ENCODE results near the gene INSM2. TPM values are rescaled to one million over a fixed set of nuclear protein-coding genes. Genes with fewer than 3 reads are reported as not detected.

Gene INSM2, protein sequence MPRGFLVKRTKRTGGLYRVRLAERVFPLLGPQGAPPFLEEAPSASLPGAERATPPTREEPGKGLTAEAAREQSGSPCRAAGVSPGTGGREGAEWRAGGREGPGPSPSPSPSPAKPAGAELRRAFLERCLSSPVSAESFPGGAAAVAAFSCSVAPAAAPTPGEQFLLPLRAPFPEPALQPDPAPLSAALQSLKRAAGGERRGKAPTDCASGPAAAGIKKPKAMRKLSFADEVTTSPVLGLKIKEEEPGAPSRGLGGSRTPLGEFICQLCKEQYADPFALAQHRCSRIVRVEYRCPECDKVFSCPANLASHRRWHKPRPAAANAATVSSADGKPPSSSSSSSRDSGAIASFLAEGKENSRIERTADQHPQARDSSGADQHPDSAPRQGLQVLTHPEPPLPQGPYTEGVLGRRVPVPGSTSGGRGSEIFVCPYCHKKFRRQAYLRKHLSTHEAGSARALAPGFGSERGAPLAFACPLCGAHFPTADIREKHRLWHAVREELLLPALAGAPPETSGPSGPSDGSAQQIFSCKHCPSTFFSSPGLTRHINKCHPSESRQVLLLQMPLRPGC
- total RNA-seq: 0.05 TPM in 1 of 2 replicates, not detected in the other

DNA sequence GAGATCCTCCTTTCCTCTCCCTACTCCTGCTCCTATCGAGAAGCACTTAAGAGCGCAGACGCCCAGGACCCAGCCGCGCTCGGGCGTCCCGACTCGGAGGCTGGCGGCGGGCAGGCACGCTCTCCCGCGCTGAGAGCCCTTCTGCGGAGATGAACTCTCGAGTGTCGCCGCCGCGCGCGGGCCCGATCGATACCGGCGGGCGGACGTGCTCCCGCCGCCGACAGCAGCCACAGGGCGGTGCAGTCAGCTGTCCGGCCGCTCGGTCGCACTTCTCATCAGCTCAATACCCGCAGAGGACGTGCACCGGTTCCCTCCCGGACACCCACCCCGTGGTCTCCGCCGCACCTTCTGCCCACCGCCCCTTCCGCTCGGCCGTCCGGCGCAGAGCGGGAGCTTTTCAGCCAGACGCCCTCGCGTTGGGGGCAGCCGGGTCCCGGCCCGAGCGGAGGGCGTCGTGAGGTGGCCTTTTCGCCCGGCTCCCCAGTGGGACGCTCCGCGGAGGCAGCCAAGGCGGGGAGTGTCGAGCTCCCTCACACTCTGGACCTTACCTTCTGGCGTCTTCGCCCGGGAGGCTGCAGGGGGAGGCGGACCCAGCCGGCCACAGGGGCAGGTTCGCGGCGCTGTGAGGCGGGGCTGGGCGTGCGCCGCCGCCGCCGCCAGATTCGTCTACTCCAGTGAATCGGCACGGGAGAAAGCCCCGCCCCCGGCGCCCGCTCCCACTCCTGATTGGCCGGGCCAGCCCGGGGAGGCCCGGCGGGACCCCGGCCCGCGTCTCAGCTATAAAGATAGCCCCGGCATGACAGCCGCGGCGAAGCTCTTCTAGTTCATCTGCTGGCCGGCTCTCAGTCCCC, at the start of gene INSM2:
INSM2 (plus strand) TSS at position 808 of the 851 bp plus-strand sequence. CDS start 89 bp downstream, outside the sequence.
- DNase-seq (ENCODE audit: low read depth): no peak

DNA sequence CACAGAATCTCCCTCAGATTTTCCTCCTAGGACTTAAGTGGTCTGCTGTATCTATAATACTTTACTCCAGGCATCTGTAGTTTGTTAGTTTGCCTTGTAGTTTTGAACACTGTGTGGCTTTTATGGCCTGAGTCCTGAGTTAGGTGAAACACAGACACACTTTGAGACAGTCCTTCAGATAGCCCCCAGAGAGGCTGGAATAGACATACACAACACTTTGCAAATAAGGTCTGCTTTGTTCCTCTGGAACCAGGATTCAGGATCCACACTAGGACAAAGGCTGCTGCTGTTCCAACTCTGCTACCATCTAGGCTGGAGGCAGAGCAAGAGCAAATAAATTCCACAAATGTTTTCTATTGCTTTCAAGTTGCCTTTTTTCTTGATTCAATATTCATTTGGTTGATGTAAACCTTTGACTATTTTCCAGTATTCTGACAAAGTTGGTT, 41.4 kb upstream of the INSM2 start:
- DNase-seq (ENCODE audit: low read depth): no peak

DNA sequence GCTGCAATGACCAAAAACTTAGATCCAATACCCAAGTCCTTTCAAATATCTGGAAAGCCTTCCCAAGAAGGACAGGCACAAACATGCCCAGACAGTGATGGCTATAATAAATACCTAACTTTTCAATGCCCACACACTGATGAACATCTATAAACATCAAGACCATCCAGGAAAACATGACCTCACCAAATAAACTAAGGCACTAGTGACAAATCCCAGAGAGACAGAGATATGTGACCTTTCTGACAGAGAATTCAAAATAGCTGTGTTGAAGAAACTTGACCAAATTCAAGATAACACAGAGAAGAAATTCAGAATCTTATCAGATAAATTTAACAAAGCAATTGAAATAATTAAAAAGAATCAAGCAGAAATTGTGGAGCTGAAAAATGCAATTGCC, 38.7 kb upstream of the INSM2 start:
- DNase-seq (ENCODE audit: low read depth): no peak

DNA sequence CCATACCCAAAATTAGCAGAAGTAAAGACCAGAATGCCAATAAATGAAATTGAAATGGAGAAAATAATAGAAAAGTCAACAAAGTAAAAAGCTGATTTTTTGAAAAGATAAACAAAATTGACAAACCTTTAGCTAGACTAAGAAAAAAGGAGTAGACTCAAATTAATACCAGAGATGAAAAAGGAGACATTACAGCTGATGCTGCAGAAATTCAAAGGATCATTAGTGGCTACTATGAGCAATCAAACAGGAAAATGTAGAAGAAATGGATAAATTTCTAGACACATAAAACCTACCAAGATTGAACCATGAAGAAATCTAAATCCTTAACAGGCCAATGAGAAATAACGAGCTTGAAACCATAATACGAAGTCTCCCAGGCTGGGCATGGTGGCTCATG, 34.8 kb upstream of the INSM2 start:
- DNase-seq (ENCODE audit: low read depth): no peak

DNA sequence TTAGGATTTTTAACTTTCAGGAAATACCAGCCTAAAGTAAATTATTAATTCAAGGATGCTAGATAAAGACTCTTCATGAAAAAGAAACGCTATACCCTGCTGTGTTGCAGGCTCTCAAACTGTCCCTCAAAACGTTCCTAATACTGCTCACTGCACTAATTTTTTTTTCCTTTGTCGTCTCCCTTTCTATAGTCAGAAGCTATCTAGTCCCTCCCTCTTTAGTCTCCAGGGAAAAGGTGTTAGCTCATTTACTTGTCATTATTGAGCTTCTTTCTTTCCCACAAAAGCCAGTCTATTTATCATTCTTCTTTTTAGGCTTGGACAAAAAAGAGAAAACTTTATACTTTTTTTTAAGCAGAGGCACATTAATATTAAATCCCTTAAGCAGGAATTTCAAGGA, 30.3 kb upstream of the INSM2 start:
- no peak for DNase-seq (ENCODE audit: low read depth)

DNA sequence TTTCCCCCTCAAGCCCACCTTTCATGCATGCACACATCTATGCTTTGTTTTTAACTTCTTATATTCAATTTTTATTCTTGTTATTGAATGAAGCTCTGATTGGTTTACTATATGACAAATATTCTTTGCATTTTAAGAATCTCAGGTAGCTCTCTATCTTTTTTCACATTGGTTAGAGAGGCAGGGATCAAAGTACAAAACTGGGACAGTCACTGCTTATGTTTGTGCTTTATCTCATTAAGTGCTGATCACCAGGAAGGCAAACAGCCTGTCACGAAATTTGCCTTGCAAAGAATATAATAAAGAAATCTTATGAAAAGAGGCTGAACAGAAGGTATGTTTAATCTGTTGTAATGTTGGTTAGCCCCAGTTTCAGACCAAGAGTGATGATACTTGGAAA, 29.7 kb upstream of the INSM2 start:
- no peak for DNase-seq (ENCODE audit: low read depth)

DNA sequence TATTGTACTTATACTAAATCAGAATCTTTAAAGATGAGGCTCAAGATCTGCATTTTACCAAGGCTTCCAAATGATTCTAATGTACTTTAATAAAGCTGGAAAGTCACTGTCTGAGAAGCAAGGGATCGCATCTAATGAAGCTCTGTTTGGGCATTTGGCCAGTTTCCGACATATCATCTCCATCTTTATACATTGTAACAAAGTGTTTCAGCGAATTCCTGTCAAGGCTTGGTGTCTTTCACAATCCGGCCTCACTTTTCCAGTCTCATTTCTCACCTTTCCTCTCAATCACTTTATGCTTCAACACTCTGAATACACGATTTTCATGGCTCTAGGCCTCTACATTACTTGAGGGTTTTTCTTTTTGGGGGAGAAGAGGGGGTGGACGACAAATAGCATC, 27.5 kb upstream of the INSM2 start:
- no peak for DNase-seq (ENCODE audit: low read depth)

DNA sequence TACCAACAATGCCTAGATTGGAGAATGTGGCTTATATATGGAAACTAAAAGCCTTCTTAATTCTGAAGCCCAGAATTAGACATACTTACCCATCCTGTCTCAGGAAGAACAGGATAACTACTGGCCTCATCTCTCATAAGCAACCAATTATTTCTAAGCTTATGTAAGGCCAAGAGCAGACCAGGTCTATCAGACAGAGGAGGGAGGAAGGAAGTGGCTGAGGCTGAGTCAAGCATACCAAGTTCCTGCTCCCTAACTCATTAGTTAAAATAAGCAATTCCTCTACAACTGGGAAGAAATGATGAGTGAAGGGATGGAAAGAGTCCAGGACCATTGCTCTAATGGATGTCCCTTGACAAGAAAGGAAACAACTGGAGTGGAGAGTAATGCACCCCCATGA, 27.0 kb upstream of the INSM2 start:
- peak; percentile 2 for DNase-seq (ENCODE audit: low read depth)

DNA sequence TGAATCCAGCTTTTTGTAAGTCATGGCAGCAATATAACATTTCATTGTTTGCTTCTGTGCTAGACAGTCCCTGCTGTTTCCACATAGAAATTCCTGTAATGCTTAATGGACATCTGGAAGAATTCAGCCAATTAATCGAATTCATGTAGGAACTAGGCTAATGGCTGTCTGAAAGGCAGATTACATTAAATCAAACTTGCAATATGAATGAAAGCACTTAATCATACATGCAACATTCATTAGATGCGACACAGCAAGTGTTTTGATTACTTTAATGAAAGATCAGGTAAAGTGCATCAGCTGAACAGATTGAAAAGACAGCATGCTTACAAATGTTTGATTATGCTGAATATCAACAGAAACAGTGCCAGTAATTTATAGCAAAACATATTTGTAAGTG, 24.1 kb upstream of the INSM2 start:
- no peak for DNase-seq (ENCODE audit: low read depth)

DNA sequence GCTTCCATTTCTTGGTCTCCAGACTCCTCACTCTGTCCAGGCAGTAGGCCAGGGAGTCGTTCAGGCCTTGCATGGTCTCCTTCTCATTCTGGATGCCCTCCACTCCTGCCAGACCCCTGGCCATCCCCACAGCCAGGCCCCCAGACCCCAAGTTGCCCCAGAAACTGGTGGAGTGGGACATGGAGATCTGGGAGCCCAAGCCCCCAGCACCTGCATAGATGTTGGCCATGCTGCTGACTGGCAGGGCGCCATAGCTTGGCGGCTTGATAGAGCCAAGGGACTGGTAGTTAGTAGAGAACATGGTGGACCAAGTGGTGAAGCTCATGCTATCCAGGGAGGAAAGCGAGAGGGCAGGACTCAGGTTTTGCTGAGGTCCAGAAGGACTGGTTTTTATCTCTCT, 21.2 kb upstream of the INSM2 start:
- DNase-seq (ENCODE audit: low read depth): no peak

DNA sequence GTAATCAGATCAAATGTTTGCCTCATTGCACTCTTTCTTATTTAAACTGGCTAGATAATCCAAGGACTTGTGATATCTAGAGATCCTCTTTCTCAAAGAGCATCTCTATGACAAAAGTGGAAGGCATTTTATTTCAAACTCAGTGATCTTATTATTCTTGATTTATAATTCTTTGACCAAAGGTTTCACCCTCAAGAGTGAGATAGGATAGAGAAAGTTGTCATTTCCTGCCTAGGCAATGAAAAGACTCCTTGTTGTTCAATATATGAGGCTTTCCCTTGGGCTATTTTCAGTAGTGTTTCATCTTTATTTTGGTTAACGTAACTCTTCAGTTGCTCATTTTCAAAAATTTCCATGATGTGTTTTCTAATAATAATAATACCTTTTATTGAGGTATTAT, 18.0 kb upstream of the INSM2 start:
- no peak for DNase-seq (ENCODE audit: low read depth)

DNA sequence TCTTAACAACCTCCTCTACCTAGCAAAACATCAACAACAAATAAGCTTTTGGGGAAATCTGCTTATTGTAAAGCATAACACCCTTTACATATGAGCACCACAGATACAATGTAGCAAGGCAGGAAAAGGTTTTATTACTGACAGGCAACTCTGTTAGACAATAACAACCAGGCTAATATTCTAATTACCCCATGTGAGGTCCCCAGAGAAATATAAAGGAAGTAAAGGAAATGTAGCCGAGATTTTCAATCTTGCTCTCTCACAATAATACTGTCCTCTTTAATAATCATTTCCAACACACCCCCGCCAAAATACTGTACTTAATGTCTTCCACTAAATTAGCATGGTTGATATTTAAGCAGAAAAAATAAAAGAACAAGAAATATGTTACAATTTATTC, 14.0 kb upstream of the INSM2 start:
- DNase-seq (ENCODE audit: low read depth): no peak

DNA sequence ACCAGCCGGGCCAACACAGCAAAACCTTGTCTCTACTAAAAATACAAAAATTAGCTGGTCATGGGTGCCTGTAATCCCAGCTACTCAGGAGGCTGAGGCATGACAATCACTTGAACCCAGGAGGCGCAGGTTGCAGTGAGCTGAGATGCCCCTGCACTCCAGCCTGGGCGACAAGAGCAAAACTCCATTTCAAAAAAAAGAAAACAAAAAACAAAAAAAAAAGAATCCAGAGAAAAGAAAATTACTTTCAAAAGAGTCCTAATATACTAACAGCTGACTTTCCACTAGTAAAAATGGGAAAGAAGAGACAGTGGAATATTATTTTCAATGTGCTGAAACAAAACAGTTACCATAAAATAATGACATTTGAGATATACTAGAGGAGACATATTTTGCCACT, 8.3 kb upstream of the INSM2 start:
- no peak for DNase-seq (ENCODE audit: low read depth)

DNA sequence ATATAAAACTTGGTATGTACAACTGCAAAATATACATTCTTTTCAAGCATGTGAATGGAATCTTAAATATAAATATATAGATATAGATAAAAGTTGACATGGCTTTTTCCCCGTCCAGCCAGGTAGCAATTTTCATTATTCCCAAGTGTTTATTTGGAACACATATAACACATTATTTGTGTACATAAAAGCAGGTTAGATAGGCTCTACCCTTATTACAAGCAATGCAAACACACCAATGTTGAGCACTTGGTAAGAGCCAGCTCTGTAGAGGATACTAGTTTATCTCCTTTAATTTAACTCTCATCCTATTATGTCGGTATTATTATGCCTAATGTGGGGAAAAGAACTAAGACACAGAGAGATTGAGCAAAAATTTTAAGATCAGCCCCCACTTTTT, 7.0 kb upstream of the INSM2 start:
- no peak for DNase-seq (ENCODE audit: low read depth)

DNA sequence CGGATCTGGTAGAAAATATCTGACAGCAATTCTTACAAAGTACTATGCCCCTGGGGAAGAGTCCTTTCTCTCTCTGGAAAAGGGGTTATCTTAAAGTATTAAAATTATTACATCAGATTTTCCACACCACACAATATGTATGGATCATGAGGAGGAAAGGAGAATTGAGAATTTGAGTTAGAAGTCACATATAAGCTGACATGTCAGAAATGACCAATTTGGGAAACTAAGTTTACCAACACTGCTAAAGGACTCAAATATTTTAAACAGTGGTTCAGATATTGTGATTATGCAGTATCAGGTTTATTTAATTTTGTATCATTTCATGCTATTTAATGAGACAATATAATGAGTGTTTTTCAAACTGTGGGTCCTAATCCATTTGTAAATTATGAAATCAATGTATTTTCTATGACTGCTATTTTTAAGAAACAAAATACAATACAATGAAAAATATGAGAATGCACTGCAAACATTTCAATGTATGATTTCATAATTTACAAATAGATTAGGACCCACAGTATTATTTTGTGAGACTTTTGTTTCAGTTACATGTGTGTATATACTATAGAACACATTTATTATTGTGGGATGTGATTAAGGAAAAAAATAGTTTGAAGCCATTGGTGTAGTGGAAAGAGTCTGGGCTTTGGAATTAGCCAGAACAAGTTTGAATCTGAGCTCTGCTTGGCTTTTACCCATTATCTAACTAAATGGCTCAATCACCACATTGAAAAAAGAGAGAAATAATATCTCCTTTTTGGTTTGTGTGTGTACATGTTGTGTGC, 1.8 kb upstream of the INSM2 start:
- DNase-seq (ENCODE audit: low read depth): no peak

DNA sequence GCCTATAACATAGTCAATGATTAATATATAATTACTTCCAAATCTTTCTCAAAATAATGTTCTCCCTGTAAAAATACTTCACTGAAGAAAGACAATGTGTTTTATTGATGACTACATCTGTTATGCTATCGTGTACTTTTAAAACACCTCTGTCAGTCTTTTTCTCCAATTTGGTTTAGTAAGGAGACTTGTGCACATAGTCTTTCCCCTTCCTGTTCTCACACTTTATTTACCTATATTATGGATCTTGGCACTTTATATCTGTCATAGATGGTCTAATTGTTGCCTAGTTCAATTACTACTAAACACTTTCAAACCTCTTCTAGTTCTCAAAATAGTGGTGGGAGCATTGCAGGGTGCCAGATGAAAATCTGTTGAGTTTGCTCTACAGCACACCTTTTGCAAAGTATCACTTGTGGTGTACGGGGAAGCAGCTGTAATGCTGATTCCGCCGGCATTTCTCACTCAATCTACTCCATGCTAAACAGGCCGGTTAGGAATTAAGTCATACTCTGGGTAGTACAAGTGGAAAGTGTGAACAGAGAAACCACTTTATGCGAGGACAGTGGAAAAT, 1.1 kb upstream of the INSM2 start:
- DNase-seq (ENCODE audit: low read depth): no peak

DNA sequence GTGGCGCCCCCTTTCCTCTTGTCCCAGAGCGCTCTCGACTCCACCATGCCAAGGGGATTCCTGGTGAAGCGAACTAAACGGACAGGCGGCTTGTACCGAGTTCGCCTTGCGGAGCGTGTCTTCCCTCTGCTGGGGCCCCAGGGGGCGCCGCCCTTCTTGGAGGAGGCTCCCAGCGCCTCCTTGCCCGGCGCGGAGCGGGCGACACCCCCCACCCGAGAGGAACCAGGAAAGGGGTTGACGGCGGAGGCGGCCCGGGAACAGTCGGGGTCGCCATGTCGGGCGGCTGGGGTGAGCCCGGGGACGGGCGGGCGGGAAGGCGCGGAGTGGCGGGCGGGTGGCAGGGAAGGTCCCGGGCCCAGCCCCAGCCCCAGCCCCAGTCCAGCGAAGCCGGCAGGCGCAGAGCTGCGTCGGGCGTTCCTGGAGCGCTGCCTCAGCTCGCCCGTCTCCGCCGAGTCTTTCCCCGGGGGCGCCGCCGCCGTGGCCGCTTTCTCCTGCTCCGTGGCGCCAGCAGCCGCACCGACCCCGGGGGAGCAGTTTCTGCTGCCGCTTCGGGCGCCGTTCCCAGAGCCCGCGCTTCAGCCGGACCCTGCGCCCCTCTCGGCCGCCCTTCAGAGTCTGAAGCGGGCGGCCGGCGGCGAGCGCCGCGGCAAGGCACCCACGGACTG, 376 bp downstream of the INSM2 start:
- no peak for DNase-seq (ENCODE audit: low read depth)

DNA sequence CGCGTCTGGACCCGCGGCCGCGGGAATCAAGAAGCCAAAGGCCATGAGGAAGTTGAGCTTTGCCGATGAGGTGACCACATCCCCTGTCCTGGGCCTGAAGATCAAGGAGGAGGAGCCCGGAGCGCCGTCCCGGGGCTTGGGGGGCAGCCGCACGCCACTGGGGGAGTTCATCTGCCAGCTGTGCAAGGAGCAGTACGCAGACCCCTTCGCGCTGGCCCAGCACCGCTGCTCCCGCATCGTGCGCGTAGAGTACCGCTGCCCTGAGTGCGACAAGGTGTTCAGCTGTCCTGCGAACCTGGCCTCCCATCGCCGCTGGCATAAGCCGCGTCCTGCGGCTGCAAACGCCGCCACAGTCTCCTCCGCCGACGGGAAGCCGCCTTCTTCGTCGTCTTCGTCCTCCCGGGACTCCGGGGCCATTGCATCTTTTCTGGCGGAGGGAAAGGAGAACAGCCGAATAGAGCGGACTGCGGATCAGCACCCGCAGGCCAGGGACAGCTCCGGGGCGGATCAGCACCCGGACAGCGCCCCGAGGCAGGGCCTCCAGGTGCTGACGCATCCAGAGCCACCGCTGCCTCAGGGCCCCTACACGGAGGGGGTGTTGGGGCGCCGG, 1.0 kb downstream of the INSM2 start:
- DNase-seq (ENCODE audit: low read depth): peak; percentile 29

DNA sequence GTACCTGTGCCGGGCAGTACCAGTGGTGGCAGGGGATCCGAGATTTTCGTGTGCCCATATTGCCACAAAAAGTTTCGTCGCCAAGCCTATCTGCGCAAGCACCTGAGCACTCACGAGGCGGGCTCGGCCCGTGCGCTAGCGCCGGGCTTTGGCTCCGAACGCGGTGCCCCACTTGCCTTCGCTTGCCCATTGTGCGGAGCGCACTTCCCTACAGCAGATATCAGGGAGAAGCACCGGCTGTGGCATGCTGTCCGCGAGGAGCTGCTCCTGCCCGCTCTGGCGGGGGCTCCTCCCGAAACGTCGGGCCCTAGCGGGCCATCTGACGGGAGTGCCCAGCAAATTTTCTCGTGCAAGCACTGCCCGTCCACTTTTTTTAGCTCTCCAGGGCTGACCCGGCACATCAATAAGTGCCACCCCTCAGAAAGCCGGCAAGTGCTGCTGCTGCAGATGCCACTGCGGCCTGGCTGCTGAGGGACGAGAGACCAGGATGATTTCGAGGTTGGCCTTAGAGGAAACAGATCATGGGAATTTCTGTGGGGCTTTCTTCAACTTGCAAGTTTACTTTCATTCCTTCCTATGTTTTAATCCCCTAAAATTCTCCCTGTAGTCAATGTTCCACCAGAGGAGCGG, 1.6 kb downstream of the INSM2 start:
- no peak for DNase-seq (ENCODE audit: low read depth)

DNA sequence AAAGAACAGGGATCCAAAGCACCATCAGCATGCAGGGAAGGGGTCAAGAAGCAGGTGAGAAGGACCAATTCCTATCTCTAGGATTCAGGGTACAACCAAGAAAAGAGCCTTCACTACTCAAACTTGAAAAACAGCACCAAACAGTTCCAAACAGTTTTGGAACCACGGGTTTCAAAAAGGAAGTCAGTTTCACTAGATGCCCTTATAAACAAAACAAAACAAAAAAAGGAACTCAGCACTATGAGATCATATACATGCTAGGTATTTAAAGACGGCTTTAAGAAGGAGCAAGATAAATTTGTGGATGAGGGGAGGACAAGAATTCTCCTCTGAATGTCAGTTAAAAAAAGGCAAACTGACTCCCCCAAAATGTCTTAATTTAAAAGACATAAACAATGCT, 6.0 kb downstream of the INSM2 start:
- DNase-seq (ENCODE audit: low read depth): no peak
